NCI-H1092 treated with DMSO at 0.1 percent for 48 hours (cell line): Measurements from ENCODE around the gene TTC3.
"Not testable (repeated sequence)": the region's sequence is repeated elsewhere in the genome, so short reads cannot be mapped to it uniquely, and the experiment has no call there.

Experiments used
- DNase-seq: peaks from one replicate; lab custom pipeline; 2025; lab: John Stamatoyannopoulos, UW

The TTC3 gene

GRCh38 chr21:37095821-37096220 lies 22.8 kb downstream of the TTC3 start:
- no peak for DNase-seq

- no peak for DNase-seq
Observed at GRCh38 chr21:37098751-37099150, 25.7 kb downstream of the TTC3 start.

GRCh38 chr21:37100316-37100715 lies 27.3 kb downstream of the TTC3 start:
- no peak for DNase-seq

- DNase-seq: no peak
Observed at GRCh38 chr21:37101384-37101783, 28.3 kb downstream of the TTC3 start.

GRCh38 chr21:37102746-37103145 lies 29.7 kb downstream of the TTC3 start:
- not testable (repeated sequence) for DNase-seq

GRCh38 chr21:37106998-37107397 lies 33.9 kb downstream of the TTC3 start:
- DNase-seq: no peak

- not testable (repeated sequence) for DNase-seq
Observed at GRCh38 chr21:37111029-37111428, 38.0 kb downstream of the TTC3 start.

- not testable (repeated sequence) for DNase-seq
Observed at GRCh38 chr21:37114301-37114700, 41.2 kb downstream of the TTC3 start.

DNA sequence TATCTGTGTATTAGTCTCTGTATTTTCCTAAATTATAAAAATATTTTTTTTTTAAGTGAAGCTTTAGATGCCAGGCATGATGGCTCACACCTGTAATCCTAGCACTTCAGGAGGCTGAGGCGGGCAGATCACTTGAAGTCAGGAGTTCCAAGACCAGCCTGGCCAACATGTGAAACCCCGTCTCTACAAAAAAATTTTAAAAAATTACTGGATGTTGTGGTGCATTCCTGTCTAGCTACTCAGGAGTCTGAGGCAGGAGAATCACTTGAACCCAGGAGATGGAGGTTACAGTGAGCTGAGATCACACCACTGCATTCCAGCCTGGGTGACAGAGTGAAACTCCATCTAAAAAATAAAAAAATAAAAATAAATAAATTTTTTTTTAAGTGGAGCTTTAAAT lies 43.4 kb downstream of the TTC3 start:
- not testable (repeated sequence) for DNase-seq

- no peak for DNase-seq
Observed at GRCh38 chr21:37117204-37117603, 44.1 kb downstream of the TTC3 start.

GRCh38 chr21:37118187-37118826 lies 45.3 kb downstream of the TTC3 start:
- DNase-seq: no peak

- DNase-seq: no peak
Observed at GRCh38 chr21:37119421-37120218, 46.6 kb downstream of the TTC3 start.

GRCh38 chr21:37128076-37128475 lies 55.0 kb downstream of the TTC3 start:
- DNase-seq: no peak

GRCh38 chr21:37130971-37131370 lies 57.9 kb downstream of the TTC3 start:
- DNase-seq: no peak

- no peak for DNase-seq
Observed at GRCh38 chr21:37136261-37136660, 63.2 kb downstream of the TTC3 start.

- DNase-seq: no peak
Observed at GRCh38 chr21:37136744-37137143, 63.7 kb downstream of the TTC3 start.

DNA sequence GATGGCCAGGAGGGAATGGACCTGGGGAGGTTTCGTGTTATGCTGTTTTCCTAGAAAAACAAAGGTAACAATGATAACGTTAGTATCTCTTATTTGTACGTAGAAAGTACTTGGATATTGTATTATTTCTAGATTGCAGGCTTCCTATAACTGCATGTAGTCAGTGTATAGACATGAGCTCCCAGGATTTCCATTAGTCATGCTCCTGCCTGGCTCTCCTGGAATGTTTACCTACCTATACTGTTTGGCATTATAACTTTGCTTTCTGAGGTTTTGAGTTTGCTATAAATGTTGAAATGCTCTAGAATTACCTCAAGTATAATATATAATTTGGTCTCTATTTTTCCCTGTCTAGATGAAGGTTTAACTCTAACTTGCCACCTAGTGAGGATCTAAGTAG lies 66.1 kb downstream of the TTC3 start:
- DNase-seq: no peak

- DNase-seq: no peak
Observed at GRCh38 chr21:37139902-37140301, 66.8 kb downstream of the TTC3 start.

DNA sequence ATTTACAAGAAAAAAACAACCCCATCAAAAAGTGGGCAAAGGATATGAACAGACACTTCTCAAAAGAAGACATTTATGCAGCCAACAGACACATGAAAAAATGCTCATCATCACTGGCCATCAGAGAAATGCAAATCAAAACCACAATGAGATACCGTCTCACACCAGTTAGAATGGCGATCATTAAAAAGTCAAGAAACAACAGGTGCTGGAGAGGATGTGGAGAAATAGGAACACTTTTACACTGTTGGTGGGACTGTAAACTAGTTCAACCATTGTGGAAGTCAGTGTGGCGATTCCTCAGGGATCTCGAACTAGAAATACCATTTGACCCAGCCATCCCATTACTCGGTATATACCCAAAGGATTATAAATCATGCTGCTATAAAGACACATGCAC lies 70.3 kb downstream of the TTC3 start:
- not testable (repeated sequence) for DNase-seq

- DNase-seq: no peak
Observed at GRCh38 chr21:37145635-37146111, 72.6 kb downstream of the TTC3 start.

DNA sequence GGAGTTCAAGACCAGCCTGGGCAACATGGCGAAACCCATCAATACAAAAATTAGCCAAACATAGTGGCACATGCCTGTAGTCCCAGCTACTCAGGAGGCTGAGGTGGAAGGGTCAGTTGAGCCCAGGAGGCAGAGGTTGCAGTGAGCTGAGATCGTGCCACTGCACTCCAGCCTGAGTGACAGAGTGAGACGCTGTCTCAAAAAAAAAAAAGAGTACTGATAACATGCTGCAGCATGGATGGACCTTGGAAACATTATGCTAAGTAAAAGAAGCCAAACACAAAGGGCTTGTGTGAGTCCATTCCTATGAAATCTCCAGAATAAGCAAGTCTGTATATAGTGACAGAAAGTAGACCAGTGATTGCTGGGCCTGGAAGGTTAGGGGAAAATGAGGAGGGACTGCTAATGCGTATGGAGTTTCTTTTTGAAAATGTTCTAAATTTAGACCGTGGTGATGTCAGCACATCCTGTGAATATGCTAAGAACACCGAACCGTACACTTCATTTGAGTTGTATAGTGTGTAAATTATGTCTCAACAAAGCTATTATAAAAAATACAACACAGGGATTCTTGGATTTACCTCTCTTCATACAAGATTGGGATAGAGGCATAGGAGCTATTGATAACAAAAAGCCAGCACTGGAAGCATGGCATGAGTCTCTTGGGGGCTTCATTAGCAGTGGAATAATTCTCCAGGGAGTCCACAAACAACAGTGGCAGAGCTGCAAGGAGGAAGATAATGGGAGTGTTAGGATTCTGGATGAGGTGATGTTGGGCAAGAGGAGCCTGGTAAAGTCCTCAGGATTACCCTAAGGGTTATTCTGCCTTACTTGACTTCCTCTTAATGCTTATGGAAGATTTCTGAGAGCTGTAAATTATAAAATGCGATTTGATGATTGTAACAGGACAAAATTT lies 73.5 kb downstream of the TTC3 start:
- no peak for DNase-seq

GRCh38 chr21:37149411-37149810 lies 76.4 kb downstream of the TTC3 start:
- DNase-seq: no peak
